T-helper 17 cell (primary cell): ENCODE data around the gene INSM1. TPM values are rescaled to one million over a fixed set of nuclear protein-coding genes. Genes with fewer than 3 reads are reported as not detected.
A peak's percentile ranks its signal among the peaks of the same experiment; 100 is the strongest.

Source experiments
- ATAC-seq: fragments of 150-1000 bp; cut with Tn5 transposase; 2 replicates; pipeline ENCODE4 v1.10.0; 2021; ENCODE audit warnings: mild to moderate bottlenecking, moderate library complexity
- DNase-seq, 3 donors: peaks; one replicate each; pipeline versions ENCODE4 v3.0.0 to v3.0.0-alpha.2; 2020 to 2021
- H3K9me3 ChIP-seq: one replicate; pipeline ENCODE4 v1.7.0; 2013; ENCODE audit warnings: low read length, mild to moderate bottlenecking; ENCODE audit not compliant: control insufficient read depth, poor library complexity, severe bottlenecking
- H3K27ac Mint-ChIP-seq: one replicate; pipeline ENCODE4 v1.8.0; 2022; ENCODE audit warnings: mild to moderate bottlenecking, moderate library complexity, mixed read lengths
- H3K27me3 Mint-ChIP-seq: one replicate; pipeline ENCODE4 v1.8.0; 2022; ENCODE audit warnings: mixed read lengths
- H3K36me3 Mint-ChIP-seq: one replicate; pipeline ENCODE4 v1.8.0; 2022; ENCODE audit warnings: low read depth, mixed read lengths
- H3K4me1 Mint-ChIP-seq: one replicate; pipeline ENCODE4 v1.8.0; 2022; ENCODE audit warnings: mild to moderate bottlenecking, mixed read lengths
- H3K4me3 Mint-ChIP-seq: one replicate; pipeline ENCODE4 v1.8.0; 2022; ENCODE audit warnings: mild to moderate bottlenecking, moderate library complexity, mixed read lengths
- total RNA-seq, 4 donors: library from RNA in 2 of 4; stranded (reverse) in 2 of 4; gene quantifications; one replicate each; pipeline ENCODE4 v1.2.3 and lab custom pipeline; 2022 to 2026

The INSM1 gene
- total RNA-seq (not detected), total RNA-seq (lab: John Stamatoyannopoulos, UW) (0 to 0.08 reads per million in 2 donors)

GRCh38 chr20:20367575-20368417 is at the start of gene INSM1:
INSM1 (plus strand) TSS chr20:20368104; CDS start chr20:20368268, 164 bp downstream.
- no peak for ATAC-seq
- Mint-ChIP-seq H3K27ac (no peak within 1 kb of the TSS), H3K27me3 (peaks cover 57% of the 10 kb centered on the region), H3K36me3 (peaks cover 7% of the 10 kb centered on the region), H3K4me3 (peak within 1 kb of the TSS; percentile 80), H3K4me1 (peaks cover 12% of the 10 kb centered on the region)
- DNase-seq = no peak
- H3K9me3 ChIP-seq = no peaks in the 10 kb centered on the region

- H3K27ac Mint-ChIP-seq = no peak overlapping the region
- H3K4me3 Mint-ChIP-seq = no peak overlapping the region
- H3K9me3 ChIP-seq = no peaks in the 10 kb centered on the region
- H3K4me1 Mint-ChIP-seq = no peaks in the 10 kb centered on the region
- ATAC-seq (no peak), DNase-seq (no peak)
- no peaks in the 10 kb centered on the region for H3K36me3 Mint-ChIP-seq
- H3K27me3 Mint-ChIP-seq = peaks cover 11% of the 10 kb centered on the region
Measured at GRCh38 chr20:20318365-20319161, 49.3 kb upstream of the INSM1 start.

GRCh38 chr20:20321134-20321533 is 46.8 kb upstream of the INSM1 start:
- H3K9me3 ChIP-seq = no peaks in the 10 kb centered on the region
- H3K4me3 Mint-ChIP-seq = no peak overlapping the region
- H3K36me3 Mint-ChIP-seq = no peaks in the 10 kb centered on the region
- H3K27me3 Mint-ChIP-seq = peaks cover 11% of the 10 kb centered on the region
- H3K27ac Mint-ChIP-seq = no peak overlapping the region
- DNase-seq = no peak
- H3K4me1 Mint-ChIP-seq = no peaks in the 10 kb centered on the region
- no peak for ATAC-seq

- no peaks in the 10 kb centered on the region for H3K9me3 ChIP-seq
- H3K4me3 Mint-ChIP-seq = no peak overlapping the region
- ATAC-seq (no peak), DNase-seq (no peak)
- H3K27ac Mint-ChIP-seq = no peak overlapping the region
- no peaks in the 10 kb centered on the region for H3K4me1 Mint-ChIP-seq
- H3K36me3 Mint-ChIP-seq = no peaks in the 10 kb centered on the region
- H3K27me3 Mint-ChIP-seq = peaks cover 11% of the 10 kb centered on the region
Measured at GRCh38 chr20:20321917-20322316, 46.0 kb upstream of the INSM1 start.

GRCh38 chr20:20322912-20323311 is 45.0 kb upstream of the INSM1 start:
- no peak overlapping the region for H3K27ac Mint-ChIP-seq
- ATAC-seq (no peak), DNase-seq (no peak)
- H3K4me1 Mint-ChIP-seq = no peaks in the 10 kb centered on the region
- H3K27me3 Mint-ChIP-seq = peaks cover 5% of the 10 kb centered on the region
- H3K9me3 ChIP-seq = no peaks in the 10 kb centered on the region
- no peak overlapping the region for H3K4me3 Mint-ChIP-seq
- no peaks in the 10 kb centered on the region for H3K36me3 Mint-ChIP-seq

- no peak overlapping the region for H3K27ac Mint-ChIP-seq
- no peaks in the 10 kb centered on the region for H3K9me3 ChIP-seq
- H3K4me3 Mint-ChIP-seq = no peak overlapping the region
- peaks cover 35% of the 10 kb centered on the region for H3K27me3 Mint-ChIP-seq
- peaks cover 2% of the 10 kb centered on the region for H3K36me3 Mint-ChIP-seq
- DNase-seq (no peak), ATAC-seq (no peak)
- H3K4me1 Mint-ChIP-seq = no peaks in the 10 kb centered on the region
Measured at GRCh38 chr20:20327746-20328145, 40.2 kb upstream of the INSM1 start.

- no peak for DNase-seq
- no peak overlapping the region for H3K4me3 Mint-ChIP-seq
- H3K27me3 Mint-ChIP-seq = peaks cover 45% of the 10 kb centered on the region
- no peaks in the 10 kb centered on the region for H3K4me1 Mint-ChIP-seq
- no peak for ATAC-seq
- H3K9me3 ChIP-seq = no peaks in the 10 kb centered on the region
- no peak overlapping the region for H3K27ac Mint-ChIP-seq
- H3K36me3 Mint-ChIP-seq = peaks cover 5% of the 10 kb centered on the region
Measured at GRCh38 chr20:20329564-20329963, 38.3 kb upstream of the INSM1 start.

GRCh38 chr20:20331156-20331555 is 36.7 kb upstream of the INSM1 start:
- Mint-ChIP-seq H3K36me3 (peaks cover 5% of the 10 kb centered on the region), H3K27me3 (peaks cover 45% of the 10 kb centered on the region), H3K4me1 (no peaks in the 10 kb centered on the region), H3K4me3 (no peak overlapping the region), H3K27ac (no peak overlapping the region)
- DNase-seq = no peak
- ATAC-seq = no peak
- H3K9me3 ChIP-seq = no peaks in the 10 kb centered on the region

- no peaks in the 10 kb centered on the region for H3K9me3 ChIP-seq
- Mint-ChIP-seq H3K36me3 (peaks cover 5% of the 10 kb centered on the region), H3K4me1 (no peaks in the 10 kb centered on the region), H3K27ac (no peak overlapping the region), H3K4me3 (no peak overlapping the region), H3K27me3 (peaks cover 45% of the 10 kb centered on the region)
- ATAC-seq (no peak), DNase-seq (no peak)
Measured at GRCh38 chr20:20331817-20332216, 36.1 kb upstream of the INSM1 start.

GRCh38 chr20:20333866-20334265 is 34.0 kb upstream of the INSM1 start:
- Mint-ChIP-seq H3K36me3 (peaks cover 5% of the 10 kb centered on the region), H3K27me3 (peaks cover 40% of the 10 kb centered on the region), H3K27ac (no peak overlapping the region), H3K4me1 (no peaks in the 10 kb centered on the region), H3K4me3 (no peak overlapping the region)
- DNase-seq (no peak), ATAC-seq (no peak)
- no peaks in the 10 kb centered on the region for H3K9me3 ChIP-seq

- Mint-ChIP-seq H3K36me3 (peaks cover 5% of the 10 kb centered on the region), H3K27ac (no peak overlapping the region), H3K4me1 (no peaks in the 10 kb centered on the region), H3K27me3 (peaks cover 35% of the 10 kb centered on the region), H3K4me3 (no peak overlapping the region)
- no peaks in the 10 kb centered on the region for H3K9me3 ChIP-seq
- DNase-seq = no peak
- ATAC-seq = no peak
Measured at GRCh38 chr20:20334489-20334888, 33.4 kb upstream of the INSM1 start.

GRCh38 chr20:20338133-20338730 is 29.7 kb upstream of the INSM1 start:
- no peaks in the 10 kb centered on the region for H3K9me3 ChIP-seq
- H3K36me3 Mint-ChIP-seq = peaks cover 1% of the 10 kb centered on the region
- H3K4me3 Mint-ChIP-seq = no peak overlapping the region
- peaks cover 10% of the 10 kb centered on the region for H3K27me3 Mint-ChIP-seq
- no peaks in the 10 kb centered on the region for H3K4me1 Mint-ChIP-seq
- DNase-seq = no peak
- ATAC-seq = no peak
- H3K27ac Mint-ChIP-seq = no peak overlapping the region

GRCh38 chr20:20340443-20340842 is 27.5 kb upstream of the INSM1 start:
- ATAC-seq (no peak), DNase-seq (no peak)
- no peaks in the 10 kb centered on the region for H3K9me3 ChIP-seq
- no peaks in the 10 kb centered on the region for H3K4me1 Mint-ChIP-seq
- no peak overlapping the region for H3K4me3 Mint-ChIP-seq
- peaks cover 20% of the 10 kb centered on the region for H3K27me3 Mint-ChIP-seq
- H3K27ac Mint-ChIP-seq = no peak overlapping the region
- H3K36me3 Mint-ChIP-seq = no peaks in the 10 kb centered on the region
